ENCODE results near the gene CPVL. TPM values are rescaled to one million over a fixed set of nuclear protein-coding genes. Genes with fewer than 3 reads are reported as not detected.

CPVL gene
- total and polyA plus RNA-seq, 2 experiments from 2014 or later = 31.9 to 37.8 TPM

- Mint-ChIP-seq H3K27ac (no peak overlapping the region), H3K36me3 (ENCODE audit: low read depth) (peaks cover 18% of the 10 kb centered on the region), H3K27me3 (ENCODE audit: insufficient read depth, low read depth, poor library complexity) (peaks cover 10% of the 10 kb centered on the region), H3K4me1 (peaks cover 17% of the 10 kb centered on the region), H3K4me3 (no peak overlapping the region), H3K9me3 (peaks cover 8% of the 10 kb centered on the region; the same call in 2 of the 3 replicates)
- Histone ChIP-seq H3K79me2 (replicated peaks; ENCODE audit: insufficient read depth) (no peaks in the 10 kb centered on the region), H3K4me3 (no peak overlapping the region), H3K4me2 (no peak overlapping the region), H2AFZ (no peak overlapping the region), H3K4me1 (ENCODE audit: insufficient read depth) (peaks cover 7% of the 10 kb centered on the region), H3K36me3 (ENCODE audit: insufficient read depth) (no peaks in the 10 kb centered on the region), H3K27ac (ENCODE audit: low read depth) (no peak overlapping the region), H3K27me3 (ENCODE audit: insufficient read depth) (peaks cover 5% of the 10 kb centered on the region; the same call in 1 of the 2 replicates), H3K9me2 (ENCODE audit: insufficient read depth) (no peaks in the 10 kb centered on the region), H3F3A (replicated peaks; ENCODE audit: low read depth) (no peaks in the 10 kb centered on the region), H4K20me1 (replicated peaks; ENCODE audit: insufficient read depth) (no peaks in the 10 kb centered on the region)
- TF ChIP-seq, protein P1, sequence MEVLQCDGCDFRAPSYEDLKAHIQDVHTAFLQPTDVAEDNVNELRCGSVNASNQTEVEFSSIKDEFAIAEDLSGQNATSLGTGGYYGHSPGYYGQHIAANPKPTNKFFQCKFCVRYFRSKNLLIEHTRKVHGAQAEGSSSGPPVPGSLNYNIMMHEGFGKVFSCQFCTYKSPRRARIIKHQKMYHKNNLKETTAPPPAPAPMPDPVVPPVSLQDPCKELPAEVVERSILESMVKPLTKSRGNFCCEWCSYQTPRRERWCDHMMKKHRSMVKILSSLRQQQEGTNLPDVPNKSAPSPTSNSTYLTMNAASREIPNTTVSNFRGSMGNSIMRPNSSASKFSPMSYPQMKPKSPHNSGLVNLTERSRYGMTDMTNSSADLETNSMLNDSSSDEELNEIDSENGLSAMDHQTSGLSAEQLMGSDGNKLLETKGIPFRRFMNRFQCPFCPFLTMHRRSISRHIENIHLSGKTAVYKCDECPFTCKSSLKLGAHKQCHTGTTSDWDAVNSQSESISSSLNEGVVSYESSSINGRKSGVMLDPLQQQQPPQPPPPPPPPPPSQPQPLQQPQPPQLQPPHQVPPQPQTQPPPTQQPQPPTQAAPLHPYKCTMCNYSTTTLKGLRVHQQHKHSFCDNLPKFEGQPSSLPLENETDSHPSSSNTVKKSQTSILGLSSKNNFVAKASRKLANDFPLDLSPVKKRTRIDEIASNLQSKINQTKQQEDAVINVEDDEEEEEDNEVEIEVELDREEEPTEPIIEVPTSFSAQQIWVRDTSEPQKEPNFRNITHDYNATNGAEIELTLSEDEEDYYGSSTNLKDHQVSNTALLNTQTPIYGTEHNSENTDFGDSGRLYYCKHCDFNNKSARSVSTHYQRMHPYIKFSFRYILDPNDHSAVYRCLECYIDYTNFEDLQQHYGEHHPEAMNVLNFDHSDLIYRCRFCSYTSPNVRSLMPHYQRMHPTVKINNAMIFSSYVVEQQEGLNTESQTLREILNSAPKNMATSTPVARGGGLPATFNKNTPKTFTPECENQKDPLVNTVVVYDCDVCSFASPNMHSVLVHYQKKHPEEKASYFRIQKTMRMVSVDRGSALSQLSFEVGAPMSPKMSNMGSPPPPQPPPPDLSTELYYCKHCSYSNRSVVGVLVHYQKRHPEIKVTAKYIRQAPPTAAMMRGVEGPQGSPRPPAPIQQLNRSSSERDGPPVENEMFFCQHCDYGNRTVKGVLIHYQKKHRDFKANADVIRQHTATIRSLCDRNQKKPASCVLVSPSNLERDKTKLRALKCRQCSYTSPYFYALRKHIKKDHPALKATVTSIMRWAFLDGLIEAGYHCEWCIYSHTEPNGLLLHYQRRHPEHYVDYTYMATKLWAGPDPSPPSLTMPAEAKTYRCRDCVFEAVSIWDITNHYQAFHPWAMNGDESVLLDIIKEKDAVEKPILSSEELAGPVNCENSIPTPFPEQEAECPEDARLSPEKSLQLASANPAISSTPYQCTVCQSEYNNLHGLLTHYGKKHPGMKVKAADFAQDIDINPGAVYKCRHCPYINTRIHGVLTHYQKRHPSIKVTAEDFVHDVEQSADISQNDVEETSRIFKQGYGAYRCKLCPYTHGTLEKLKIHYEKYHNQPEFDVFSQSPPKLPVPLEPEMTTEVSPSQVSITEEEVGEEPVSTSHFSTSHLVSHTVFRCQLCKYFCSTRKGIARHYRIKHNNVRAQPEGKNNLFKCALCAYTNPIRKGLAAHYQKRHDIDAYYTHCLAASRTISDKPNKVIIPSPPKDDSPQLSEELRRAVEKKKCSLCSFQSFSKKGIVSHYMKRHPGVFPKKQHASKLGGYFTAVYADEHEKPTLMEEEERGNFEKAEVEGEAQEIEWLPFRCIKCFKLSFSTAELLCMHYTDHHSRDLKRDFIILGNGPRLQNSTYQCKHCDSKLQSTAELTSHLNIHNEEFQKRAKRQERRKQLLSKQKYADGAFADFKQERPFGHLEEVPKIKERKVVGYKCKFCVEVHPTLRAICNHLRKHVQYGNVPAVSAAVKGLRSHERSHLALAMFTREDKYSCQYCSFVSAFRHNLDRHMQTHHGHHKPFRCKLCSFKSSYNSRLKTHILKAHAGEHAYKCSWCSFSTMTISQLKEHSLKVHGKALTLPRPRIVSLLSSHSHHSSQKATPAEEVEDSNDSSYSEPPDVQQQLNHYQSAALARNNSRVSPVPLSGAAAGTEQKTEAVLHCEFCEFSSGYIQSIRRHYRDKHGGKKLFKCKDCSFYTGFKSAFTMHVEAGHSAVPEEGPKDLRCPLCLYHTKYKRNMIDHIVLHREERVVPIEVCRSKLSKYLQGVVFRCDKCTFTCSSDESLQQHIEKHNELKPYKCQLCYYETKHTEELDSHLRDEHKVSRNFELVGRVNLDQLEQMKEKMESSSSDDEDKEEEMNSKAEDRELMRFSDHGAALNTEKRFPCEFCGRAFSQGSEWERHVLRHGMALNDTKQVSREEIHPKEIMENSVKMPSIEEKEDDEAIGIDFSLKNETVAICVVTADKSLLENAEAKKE (CRISPR knock-in tag; IDR thresholded peaks at IDR 0.05) = no peak
- TF ChIP-seq, protein P2, sequence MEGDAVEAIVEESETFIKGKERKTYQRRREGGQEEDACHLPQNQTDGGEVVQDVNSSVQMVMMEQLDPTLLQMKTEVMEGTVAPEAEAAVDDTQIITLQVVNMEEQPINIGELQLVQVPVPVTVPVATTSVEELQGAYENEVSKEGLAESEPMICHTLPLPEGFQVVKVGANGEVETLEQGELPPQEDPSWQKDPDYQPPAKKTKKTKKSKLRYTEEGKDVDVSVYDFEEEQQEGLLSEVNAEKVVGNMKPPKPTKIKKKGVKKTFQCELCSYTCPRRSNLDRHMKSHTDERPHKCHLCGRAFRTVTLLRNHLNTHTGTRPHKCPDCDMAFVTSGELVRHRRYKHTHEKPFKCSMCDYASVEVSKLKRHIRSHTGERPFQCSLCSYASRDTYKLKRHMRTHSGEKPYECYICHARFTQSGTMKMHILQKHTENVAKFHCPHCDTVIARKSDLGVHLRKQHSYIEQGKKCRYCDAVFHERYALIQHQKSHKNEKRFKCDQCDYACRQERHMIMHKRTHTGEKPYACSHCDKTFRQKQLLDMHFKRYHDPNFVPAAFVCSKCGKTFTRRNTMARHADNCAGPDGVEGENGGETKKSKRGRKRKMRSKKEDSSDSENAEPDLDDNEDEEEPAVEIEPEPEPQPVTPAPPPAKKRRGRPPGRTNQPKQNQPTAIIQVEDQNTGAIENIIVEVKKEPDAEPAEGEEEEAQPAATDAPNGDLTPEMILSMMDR (conservative IDR thresholded peaks at IDR 0.05; ENCODE audit: low read depth in 2 of 2) = no peak
- TF ChIP-seq CREB1 (CRISPR knock-in tag; IDR thresholded peaks at IDR 0.05; ENCODE audit: low read depth) (no peak), NANOG (IDR thresholded peaks at IDR 0.05; ENCODE audit: borderline replicate concordance) (no peak), ZNF114 (CRISPR knock-in tag; IDR thresholded peaks at IDR 0.05) (no peak), JUNB (IDR thresholded peaks at IDR 0.05; ENCODE audit: unreplicated experiment) (no peak), POLR2AphosphoS5 (IDR thresholded peaks at IDR 0.05; ENCODE audit: low read depth) (no peak), EZH2phosphoT487 (IDR thresholded peaks at IDR 0.05; ENCODE audit: unreplicated experiment) (no peak), EZH2 (IDR thresholded peaks at IDR 0.05; ENCODE audit: low read depth, unreplicated experiment) (no peak), ZNF331 (CRISPR knock-in tag; IDR thresholded peaks at IDR 0.05; ENCODE audit: low read depth) (no peak)
- TF ChIP-seq, protein P3, sequence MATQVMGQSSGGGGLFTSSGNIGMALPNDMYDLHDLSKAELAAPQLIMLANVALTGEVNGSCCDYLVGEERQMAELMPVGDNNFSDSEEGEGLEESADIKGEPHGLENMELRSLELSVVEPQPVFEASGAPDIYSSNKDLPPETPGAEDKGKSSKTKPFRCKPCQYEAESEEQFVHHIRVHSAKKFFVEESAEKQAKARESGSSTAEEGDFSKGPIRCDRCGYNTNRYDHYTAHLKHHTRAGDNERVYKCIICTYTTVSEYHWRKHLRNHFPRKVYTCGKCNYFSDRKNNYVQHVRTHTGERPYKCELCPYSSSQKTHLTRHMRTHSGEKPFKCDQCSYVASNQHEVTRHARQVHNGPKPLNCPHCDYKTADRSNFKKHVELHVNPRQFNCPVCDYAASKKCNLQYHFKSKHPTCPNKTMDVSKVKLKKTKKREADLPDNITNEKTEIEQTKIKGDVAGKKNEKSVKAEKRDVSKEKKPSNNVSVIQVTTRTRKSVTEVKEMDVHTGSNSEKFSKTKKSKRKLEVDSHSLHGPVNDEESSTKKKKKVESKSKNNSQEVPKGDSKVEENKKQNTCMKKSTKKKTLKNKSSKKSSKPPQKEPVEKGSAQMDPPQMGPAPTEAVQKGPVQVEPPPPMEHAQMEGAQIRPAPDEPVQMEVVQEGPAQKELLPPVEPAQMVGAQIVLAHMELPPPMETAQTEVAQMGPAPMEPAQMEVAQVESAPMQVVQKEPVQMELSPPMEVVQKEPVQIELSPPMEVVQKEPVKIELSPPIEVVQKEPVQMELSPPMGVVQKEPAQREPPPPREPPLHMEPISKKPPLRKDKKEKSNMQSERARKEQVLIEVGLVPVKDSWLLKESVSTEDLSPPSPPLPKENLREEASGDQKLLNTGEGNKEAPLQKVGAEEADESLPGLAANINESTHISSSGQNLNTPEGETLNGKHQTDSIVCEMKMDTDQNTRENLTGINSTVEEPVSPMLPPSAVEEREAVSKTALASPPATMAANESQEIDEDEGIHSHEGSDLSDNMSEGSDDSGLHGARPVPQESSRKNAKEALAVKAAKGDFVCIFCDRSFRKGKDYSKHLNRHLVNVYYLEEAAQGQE (IDR thresholded peaks at IDR 0.05; ENCODE audit: unreplicated experiment) = no peak
- TF ChIP-seq, protein P4, sequence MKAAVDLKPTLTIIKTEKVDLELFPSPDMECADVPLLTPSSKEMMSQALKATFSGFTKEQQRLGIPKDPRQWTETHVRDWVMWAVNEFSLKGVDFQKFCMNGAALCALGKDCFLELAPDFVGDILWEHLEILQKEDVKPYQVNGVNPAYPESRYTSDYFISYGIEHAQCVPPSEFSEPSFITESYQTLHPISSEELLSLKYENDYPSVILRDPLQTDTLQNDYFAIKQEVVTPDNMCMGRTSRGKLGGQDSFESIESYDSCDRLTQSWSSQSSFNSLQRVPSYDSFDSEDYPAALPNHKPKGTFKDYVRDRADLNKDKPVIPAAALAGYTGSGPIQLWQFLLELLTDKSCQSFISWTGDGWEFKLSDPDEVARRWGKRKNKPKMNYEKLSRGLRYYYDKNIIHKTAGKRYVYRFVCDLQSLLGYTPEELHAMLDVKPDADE (IDR thresholded peaks at IDR 0.05) = no peak
- ATAC-seq (no peak), DNase-seq (ENCODE audit: low spot score) (no peak)
Observed at GRCh38 chr7:29150856-29151255, 4.5 kb upstream of the CPVL start.
